Nucleus accumbens (tissue), 56 donors: ENCODE measurements around the gene ADGRA3.
"Not testable (repeated sequence)": the region's sequence is repeated elsewhere in the genome, so short reads cannot be mapped to it uniquely, and the experiment has no call there.

ENCODE experiments used
- DNase-seq, 56 donors: peaks; one replicate each; lab custom pipeline; 2025; lab: John Stamatoyannopoulos, UW

The ADGRA3 gene

GRCh38 chr4:22385611-22386011 lies 130.3 kb downstream of the ADGRA3 start:
- no peak for DNase-seq

GRCh38 chr4:22384154-22384553 lies 131.7 kb downstream of the ADGRA3 start:
- DNase-seq = no peak

- not testable (repeated sequence) for DNase-seq
Measured at GRCh38 chr4:22382216-22382615, 133.7 kb downstream of the ADGRA3 start.

GRCh38 chr4:22372986-22373385 lies 142.9 kb downstream of the ADGRA3 start:
- DNase-seq = no peak

- no peak for DNase-seq
Measured at GRCh38 chr4:22369901-22370562, 145.8 kb downstream of the ADGRA3 start.

GRCh38 chr4:22363787-22364186 lies 152.1 kb downstream of the ADGRA3 start:
- DNase-seq = no peak

GRCh38 chr4:22363036-22363435 lies 152.8 kb downstream of the ADGRA3 start:
- DNase-seq = no peak

GRCh38 chr4:22356987-22357596 lies 158.8 kb downstream of the ADGRA3 start:
- peak in 8 of 56 donors; percentile 6 to 44 (median 26) for DNase-seq

GRCh38 chr4:22348410-22348809 lies 167.5 kb downstream of the ADGRA3 start:
- DNase-seq = no peak

- DNase-seq = peak in 16 of 56 donors; percentile 4 to 65 (median 16)
Measured at GRCh38 chr4:22345678-22346077, 170.2 kb downstream of the ADGRA3 start.

- DNase-seq = no peak
Measured at GRCh38 chr4:22345055-22345454, 170.8 kb downstream of the ADGRA3 start.

- DNase-seq = no peak
Measured at GRCh38 chr4:22343606-22344005, 172.3 kb downstream of the ADGRA3 start.

GRCh38 chr4:22339491-22339890 lies 176.4 kb downstream of the ADGRA3 start:
- peak in 22 of 56 donors; percentile 1 to 51 (median 12) for DNase-seq

- DNase-seq = no peak
Measured at GRCh38 chr4:22338796-22339195, 177.1 kb downstream of the ADGRA3 start.
